OCI-LY3 (cell line): Measurements from ENCODE around the gene MRPS22.

Source experiments
- H2AFZ ChIP-seq: fragments of 200-600, 300-600 bp; shearing (Covaris generic); 2 replicates; pipeline ENCODE4 v1.6.0; 2014; ENCODE audit warnings: antibody characterized with exemption, low read depth, low read length
- H3K27ac ChIP-seq: fragments of 200-600, 300-600 bp; sonication (generic); 2 replicates; pipeline ENCODE4 v1.5.1; 2014; ENCODE audit warnings: mild to moderate bottlenecking, low read length, moderate library complexity, mixed read lengths
- H3K27me3 ChIP-seq: fragments of 200-600, 300-600 bp; sonication (generic); 2 replicates; pipeline ENCODE4 v1.6.1; 2014; ENCODE audit warnings: low read depth, low read length, mixed read lengths
- H3K36me3 ChIP-seq: fragments of 200-600, 300-600 bp; sonication (generic); replicated peaks from 2 replicates; pipeline ENCODE3; 2014; ENCODE audit warnings: low read depth, low read length, mixed read lengths
- H3K4me1 ChIP-seq: fragments of 300-600, 200-600 bp; sonication (generic); 2 replicates; pipeline ENCODE4 v1.6.1; 2014; ENCODE audit warnings: low read length, mixed read lengths
- H3K4me2 ChIP-seq: fragments of 200-600, 300-600 bp; sonication (generic); 2 replicates; pipeline ENCODE4 v1.6.1; 2014; ENCODE audit warnings: low read length, mixed read lengths
- H3K4me3 ChIP-seq: fragments of 300-600, 200-600 bp; sonication (generic); 2 replicates; pipeline ENCODE4 v1.5.1; 2014; ENCODE audit warnings: antibody characterized with exemption, mild to moderate bottlenecking, low read length, moderate library complexity
- H3K79me2 ChIP-seq: fragments of 300-600, 200-600 bp; shearing (Covaris generic); 2 replicates; pipeline ENCODE4 v1.6.1; 2014; ENCODE audit warnings: mild to moderate bottlenecking, low read length, mixed read lengths
- H3K9ac ChIP-seq: fragments of 300-600, 200-600 bp; shearing (Covaris generic); 2 replicates; pipeline ENCODE4 v1.6.0; 2014; ENCODE audit warnings: mild to moderate bottlenecking, low read length, moderate library complexity
- H3K9me3 ChIP-seq: fragments of 200-600, 300-600 bp; shearing (Covaris generic); 2 replicates; pipeline ENCODE4 v1.6.1; 2014; ENCODE audit warnings: low read length, mixed read lengths; ENCODE audit not compliant: insufficient read depth
- H4K20me1 ChIP-seq: fragments of 200-600, 300-600 bp; sonication (generic); 2 replicates; pipeline ENCODE4 v1.6.1; 2016; ENCODE audit warnings: low read length, mixed read lengths; ENCODE audit not compliant: insufficient read depth
- CTCF ChIP-seq: fragments of 200-600, 300-600 bp; sonication (generic); IDR thresholded peaks from 2 replicates; pipeline ENCODE4 v1.5.1; 2014; ENCODE audit warnings: antibody characterized with exemption, low read length, low read depth
- EZH2phosphoT487 ChIP-seq: fragments of 200-600 bp; shearing (Covaris generic); IDR thresholded peaks from 2 replicates; pipeline ENCODE4 v1.6.1; 2018; ENCODE audit warnings: antibody characterized with exemption, mixed run types, low read depth

The MRPS22 gene

GRCh38 chr3:139327231-139327630 lies 16.6 kb upstream of the MRPS22 start:
- H3K27me3 ChIP-seq, result peaks cover 17% of the 10 kb centered on the region
- H3K79me2 ChIP-seq, result no peaks in the 10 kb centered on the region
- no peak overlapping the region for H3K4me2 ChIP-seq
- H3K9ac ChIP-seq, result no peak overlapping the region
- no peak overlapping the region for H2AFZ ChIP-seq
- H3K4me3 ChIP-seq, result no peak overlapping the region
- no peak for TF ChIP-seq EZH2phosphoT487
- no peak for TF ChIP-seq CTCF
- no peak overlapping the region for H3K27ac ChIP-seq
- H3K36me3 ChIP-seq, result no peaks in the 10 kb centered on the region
- H3K4me1 ChIP-seq, result peaks cover 2% of the 10 kb centered on the region; the same call in 1 of the 2 replicates
- no peaks in the 10 kb centered on the region for H3K9me3 ChIP-seq
- H4K20me1 ChIP-seq, result no peaks in the 10 kb centered on the region

DNA sequence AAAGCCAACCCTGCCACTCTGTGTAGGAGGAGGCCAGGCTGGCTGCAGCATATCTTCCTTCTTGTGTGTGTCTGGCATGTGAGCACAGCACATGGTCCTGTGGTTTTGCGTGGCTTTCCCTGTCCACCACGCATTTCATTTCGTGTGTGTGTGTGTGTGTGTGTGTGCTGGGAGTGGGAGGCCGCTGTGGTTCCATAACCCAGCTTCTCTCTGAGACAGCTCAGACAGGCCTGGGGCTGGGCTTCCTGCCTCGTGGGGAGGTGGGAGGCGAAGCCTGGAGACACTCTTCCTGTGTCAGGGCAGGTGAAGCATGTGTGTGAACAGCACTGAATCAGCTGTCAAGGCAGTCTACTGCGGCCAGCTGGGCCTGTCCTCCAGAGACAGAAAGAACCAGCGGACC lies 16.0 kb upstream of the MRPS22 start:
- Histone ChIP-seq H3K4me3 (no peak overlapping the region), H3K9me3 (no peaks in the 10 kb centered on the region), H3K36me3 (no peaks in the 10 kb centered on the region), H3K27me3 (peaks cover 19% of the 10 kb centered on the region), H3K4me2 (no peak overlapping the region), H3K4me1 (peaks cover 2% of the 10 kb centered on the region; the same call in 1 of the 2 replicates), H3K9ac (no peak overlapping the region), H3K79me2 (no peaks in the 10 kb centered on the region), H2AFZ (no peak overlapping the region), H3K27ac (no peak overlapping the region), H4K20me1 (no peaks in the 10 kb centered on the region)
- TF ChIP-seq CTCF (no peak), EZH2phosphoT487 (no peak)

- Histone ChIP-seq H3K27ac (no peak overlapping the region), H3K79me2 (no peaks in the 10 kb centered on the region), H3K36me3 (no peaks in the 10 kb centered on the region), H4K20me1 (no peaks in the 10 kb centered on the region), H2AFZ (no peak overlapping the region), H3K4me3 (no peak overlapping the region), H3K4me1 (peaks cover 2% of the 10 kb centered on the region; the same call in 1 of the 2 replicates), H3K27me3 (peaks cover 19% of the 10 kb centered on the region), H3K4me2 (no peak overlapping the region), H3K9me3 (no peaks in the 10 kb centered on the region), H3K9ac (no peak overlapping the region)
- TF ChIP-seq EZH2phosphoT487, result no peak
- TF ChIP-seq CTCF, result no peak
Observed at GRCh38 chr3:139328356-139328755, 15.5 kb upstream of the MRPS22 start.

GRCh38 chr3:139329364-139329850 lies 14.4 kb upstream of the MRPS22 start:
- peak overlapping the region; percentile 86 for H3K4me2 ChIP-seq
- H3K4me1 ChIP-seq, result peaks cover 2% of the 10 kb centered on the region; the same call in 1 of the 2 replicates
- no peaks in the 10 kb centered on the region for H3K9me3 ChIP-seq
- TF ChIP-seq CTCF (peak; percentile 99), EZH2phosphoT487 (no peak)
- no peaks in the 10 kb centered on the region for H3K79me2 ChIP-seq
- peak overlapping the region; percentile 97 for H2AFZ ChIP-seq
- no peaks in the 10 kb centered on the region for H3K36me3 ChIP-seq
- peaks cover 16% of the 10 kb centered on the region for H3K27me3 ChIP-seq
- peak overlapping the region; percentile 14; the same call in 1 of the 2 replicates for H3K9ac ChIP-seq
- H4K20me1 ChIP-seq, result no peaks in the 10 kb centered on the region
- peak overlapping the region; percentile 77 for H3K4me3 ChIP-seq
- H3K27ac ChIP-seq, result no peak overlapping the region
